H1 (cell line): Measurements from ENCODE around the gene MRPL27. TPM values are rescaled to one million over a fixed set of nuclear protein-coding genes. Genes with fewer than 3 reads are reported as not detected.

ENCODE experiments used
- ATF3 ChIP-seq: IDR thresholded peaks from 2 replicates; pipeline ENCODE4 v1.6.1; 2011; ENCODE audit warnings: low read depth, mild to moderate bottlenecking, low read length; ENCODE audit not compliant: insufficient read depth
- BRCA1 ChIP-seq: IDR thresholded peaks from 2 replicates; pipeline ENCODE4 v1.6.1; 2012; ENCODE audit warnings: low read depth, low read length, improper control_type of control experiment
- CBX8 ChIP-seq: fragments of 300-800, 300-1000 bp; sonication (generic); IDR thresholded peaks from 2 replicates; pipeline ENCODE4 v1.7.1; 2016; ENCODE audit warnings: low read depth, low read length, borderline replicate concordance
- CHD7 ChIP-seq: fragments of 300-600 bp; sonication (generic); IDR thresholded peaks from 2 replicates; pipeline ENCODE4 v1.7.1; 2012; ENCODE audit warnings: low read length, moderate library complexity, mild to moderate bottlenecking, inconsistent platforms; ENCODE audit not compliant: insufficient replicate concordance
- KDM1A ChIP-seq: fragments of 200-600, 300-600 bp; sonication (generic); IDR thresholded peaks from 2 replicates; pipeline ENCODE4 v1.7.1; 2016; ENCODE audit warnings: mild to moderate bottlenecking, low read length, borderline replicate concordance
- NANOG ChIP-seq: IDR thresholded peaks from 2 replicates; pipeline ENCODE4 v1.6.1; 2011; ENCODE audit warnings: low read length, low read depth, mild to moderate bottlenecking, inconsistent platforms; ENCODE audit not compliant: insufficient read depth, poor library complexity, severe bottlenecking
- SAP30 ChIP-seq: fragments of 300-600 bp; sonication (generic); IDR thresholded peaks from 2 replicates; pipeline ENCODE4 v1.7.1; 2012; ENCODE audit warnings: low read length, moderate library complexity, mild to moderate bottlenecking, inconsistent platforms; ENCODE audit not compliant: insufficient read depth, insufficient replicate concordance
- TAF1 ChIP-seq: IDR thresholded peaks from 2 replicates; pipeline ENCODE4 v1.6.1; 2011; ENCODE audit warnings: mild to moderate bottlenecking, low read depth, low read length
- polyA plus RNA-seq, 7 experiments: library from polyadenylated mRNA; depleted of rRNA in 3 of 7; stranded (reverse) in 5 of 7; unstranded in 2 of 7; fragments of >200 nt in 5 of 7; fragments of 200-250 nt in 2 of 7; gene quantifications; 1 replicate in 5 of 7; 2 replicates in 1 of 7; 4 replicates in 1 of 7; pipeline versions ENCODE4 v1.2.1 to v1.2.3, GENCODE V29; 2011 to 2013; ENCODE audit warnings: missing spikeins in 2 of 7, mixed read lengths in 2 of 7
- total RNA-seq: library from RNA; stranded (reverse); fragmentation: NEBNext Ultra II Directional; extraction: Animal tissue kit (Norgen Biotek cat#: 25700); gene quantifications from 2 replicates; pipeline ENCODE4 v1.2.1, GENCODE V29; 2021

MRPL27 gene
- total and polyA plus RNA-seq, 2 of the 8 experiments (the other 6 are each of a cell fraction or from before 2014, with no cell fraction given): 75.6 to 135 TPM

DNA sequence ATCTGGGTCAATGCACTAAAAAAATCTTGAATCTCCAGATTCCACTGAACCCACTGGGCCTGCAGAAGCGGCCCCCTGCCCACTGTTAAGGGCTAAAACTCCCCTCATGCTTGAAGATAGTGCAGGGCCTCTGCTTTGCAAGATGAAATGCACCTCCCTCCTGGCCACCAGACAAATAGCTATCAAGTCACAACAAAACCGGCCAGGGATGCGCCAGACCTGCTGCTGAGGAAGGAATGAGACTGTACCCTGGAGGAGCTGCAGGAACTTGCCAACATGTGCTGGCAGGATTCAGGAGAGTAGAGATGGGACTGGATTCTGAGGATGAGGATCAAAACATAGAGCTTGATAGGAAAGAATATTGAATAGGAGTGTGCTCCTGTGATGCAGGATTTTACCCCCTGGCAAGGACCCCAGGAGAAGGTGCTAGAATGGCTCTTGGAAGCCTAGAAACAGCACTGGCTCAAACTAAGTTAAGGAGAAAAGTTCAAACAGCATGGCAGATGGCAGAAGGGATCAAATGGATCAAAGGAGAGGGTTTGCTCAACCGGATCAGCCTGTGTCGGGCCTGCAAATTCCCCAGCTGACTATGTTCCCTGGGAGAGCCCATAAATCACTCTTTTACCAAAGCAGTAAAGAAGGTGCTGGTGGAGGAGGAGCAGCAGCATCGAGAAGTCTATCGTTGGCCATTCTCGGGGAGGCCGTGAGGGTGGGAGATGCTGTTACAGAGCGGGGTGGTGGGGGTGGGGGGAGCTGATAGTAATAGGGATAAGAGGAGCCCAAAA, 54.3 kb downstream of the MRPL27 start (continued):
- TF ChIP-seq CHD7: no peak
- no peak for TF ChIP-seq ATF3
- no peak for TF ChIP-seq SAP30
- no peak for TF ChIP-seq BRCA1
- no peak for TF ChIP-seq KDM1A
- TF ChIP-seq NANOG: no peak
- no peak for TF ChIP-seq TAF1
- no peak for TF ChIP-seq CBX8
